Esophagus (tissue), 2 donors: Measurements from ENCODE around the gene IGFL1. TPM values are rescaled to one million over a fixed set of nuclear protein-coding genes. Genes with fewer than 3 reads are reported as not detected.

Experiments
- H3K27ac ChIP-seq, 2 donors: one replicate each; pipeline ENCODE4 v1.5.1; 2013; ENCODE audit warnings: low read depth in 2 of 2, mild to moderate bottlenecking in 2 of 2, inconsistent platforms in 1 of 2, low read length in 1 of 2, moderate library complexity in 1 of 2
- H3K27me3 ChIP-seq, 2 donors: one replicate each; pipeline ENCODE4 v1.6.1; 2013; ENCODE audit warnings: low read length in 2 of 2, control low read depth in 1 of 2, mild to moderate bottlenecking in 1 of 2; ENCODE audit not compliant: insufficient read depth in 2 of 2, control insufficient read depth in 1 of 2
- H3K36me3 ChIP-seq, 2 donors: one replicate each; pipeline ENCODE4 v1.6.1; 2013; ENCODE audit warnings: low read length in 1 of 2; ENCODE audit not compliant: control insufficient read depth in 2 of 2, insufficient read depth in 2 of 2
- H3K4me1 ChIP-seq, 2 donors: one replicate each; pipeline ENCODE4 v1.6.1; 2013; ENCODE audit warnings: low read length in 1 of 2; ENCODE audit not compliant: control insufficient read depth in 2 of 2, insufficient read depth in 2 of 2
- H3K4me3 ChIP-seq, 2 donors: one replicate each; pipeline ENCODE4 v1.5.1; 2013; ENCODE audit warnings: low read length in 2 of 2, mild to moderate bottlenecking in 2 of 2, low read depth in 1 of 2, moderate library complexity in 1 of 2
- H3K9me3 ChIP-seq, 2 donors: one replicate each; pipeline ENCODE4 v1.6.1; 2013; ENCODE audit warnings: mild to moderate bottlenecking in 2 of 2, low read depth in 1 of 2, low read length in 1 of 2, moderate library complexity in 1 of 2; ENCODE audit not compliant: control insufficient read depth in 2 of 2, insufficient read depth in 1 of 2
- WGBS, 2 donors: extraction: QIAGEN DNeasy Blood & Tissue Kit; methylation state at CpG; one replicate each; pipeline ENCODE4 v1.1.7; 2013; 5-methylcytosine and 5-hydroxymethylcytosine counted together
- polyA plus RNA-seq, 2 donors: library from polyadenylated mRNA; stranded (reverse); fragments of 200-250 nt; gene quantifications; one replicate each; pipeline ENCODE4 v1.2.3, GENCODE V29; 2013
- donor health status: healthy with polysubstance abuse.
- donor health status: Bipolar disorder and iron deficiency.

IGFL1 gene
- polyA plus RNA-seq, 2 donors = 58.7 to 66.5 TPM

DNA sequence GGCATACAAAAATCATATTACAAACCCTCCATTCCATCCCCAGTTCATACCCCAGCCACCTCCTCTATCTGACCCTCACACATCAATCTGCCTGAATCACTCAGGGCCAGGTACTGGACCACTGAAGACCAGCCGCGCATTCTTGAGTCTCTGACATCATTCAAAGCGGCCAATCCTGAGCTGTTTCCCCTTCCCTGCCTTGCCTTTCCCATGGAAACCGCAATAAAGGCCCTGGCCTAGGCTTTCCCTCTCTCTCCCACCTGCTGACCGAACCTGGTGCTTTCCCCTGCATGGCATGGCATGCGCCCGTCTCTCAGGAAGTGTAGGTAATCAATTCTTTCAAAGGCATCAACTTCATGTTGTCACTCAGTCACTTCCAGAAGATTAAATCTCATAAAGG is 49.6 kb downstream of the IGFL1 start:
- H3K4me1 ChIP-seq = no peaks in the 10 kb centered on the region
- H3K27ac ChIP-seq = no peak overlapping the region
- no peaks in the 10 kb centered on the region for H3K27me3 ChIP-seq
- no peak overlapping the region for H3K4me3 ChIP-seq
- H3K36me3 ChIP-seq = no peaks in the 10 kb centered on the region
- H3K9me3 ChIP-seq = no peaks in the 10 kb centered on the region
- 83 to 87% methylated on average over 7 of the region's 7 CpGs for WGBS, 2 donors

Other genes with a start within 250 kb of the IGFL1 start
- 10 to 100 TPM in 1 of 2 donors, 1 to 10 TPM in 1; 8.1 to 12.3 TPM for gene CCDC61, start 234.3 kb upstream of the IGFL1 start, polyA plus RNA-seq
- gene PGLYRP1, start 206.7 kb upstream of the IGFL1 start, polyA plus RNA-seq = not detected
- under 1 TPM; 0.02 to 0.16 TPM for gene IGFL4, start 188.7 kb upstream of the IGFL1 start, polyA plus RNA-seq
- gene IGFL3, start 105.1 kb upstream of the IGFL1 start, polyA plus RNA-seq = not detected
- 1 to 10 TPM in 1 of 2 donors, under 1 TPM in 1; 0.12 to 5.4 TPM for gene IGFL2, start 81.5 kb upstream of the IGFL1 start, polyA plus RNA-seq
- gene HIF3A, start 67.3 kb downstream of the IGFL1 start, polyA plus RNA-seq = 10 to 100 TPM; 12.3 to 27.3 TPM
- 10 to 100 TPM; 34.7 to 35.5 TPM for gene PPP5C, start 117.3 kb downstream of the IGFL1 start, polyA plus RNA-seq
- under 1 TPM; 0.28 to 0.31 TPM for gene CCDC8, start 183.8 kb downstream of the IGFL1 start, polyA plus RNA-seq
- not detected for gene PNMA8C, start 199.2 kb downstream of the IGFL1 start, polyA plus RNA-seq
- under 1 TPM; 0.02 to 0.10 TPM for gene PNMA8A, start 241.8 kb downstream of the IGFL1 start, polyA plus RNA-seq